AG09309 (cell line): ENCODE data around the gene CDC42BPG.

Experiments
- DNase-seq: peaks from one replicate; pipeline ENCODE4 v3.0.0-alpha.2; 2010; ENCODE audit warnings: low read depth
- H3K4me3 ChIP-seq: 2 replicates; pipeline ENCODE4 v1.5.1; 2011; ENCODE audit warnings: mild to moderate bottlenecking, low read depth, low read length, moderate library complexity; ENCODE audit not compliant: control insufficient read depth
- CTCF ChIP-seq: IDR thresholded peaks from 2 replicates; pipeline ENCODE4 v1.5.1; 2011; ENCODE audit warnings: mild to moderate bottlenecking, low read depth, low read length, inconsistent platforms; ENCODE audit not compliant: insufficient read depth, control insufficient read depth; ENCODE audit errors: missing control alignments

CDC42BPG gene

GRCh38 chr11:64813826-64814225, 30.6 kb downstream of the CDC42BPG start:
- TF ChIP-seq CTCF, result no peak
- no peak overlapping the region for H3K4me3 ChIP-seq

GRCh38 chr11:64810891-64811272, 33.6 kb downstream of the CDC42BPG start:
- TF ChIP-seq CTCF, result no peak

More at GRCh38 chr11:64813826-64814225, 30.6 kb downstream of the CDC42BPG start:
- no peak for DNase-seq

GRCh38 chr11:64810271-64810890, 34.1 kb downstream of the CDC42BPG start, which contains the start of gene MEN1:
Gene MEN1 (minus strand): TSS chr11:64810551. CDS start chr11:64810109, 442 bp downstream.
- peak; percentile 67 for DNase-seq
- peak within 1 kb of the TSS; percentile 60 for H3K4me3 ChIP-seq
- TF ChIP-seq CTCF, result no peak

More at GRCh38 chr11:64810891-64811272, 33.6 kb downstream of the CDC42BPG start:
- peak overlapping the region; percentile 18 for H3K4me3 ChIP-seq
- DNase-seq, result no peak

GRCh38 chr11:64809781-64810241, 34.6 kb downstream of the CDC42BPG start:
- H3K4me3 ChIP-seq, result peak overlapping the region; percentile 60
- DNase-seq, result no peak
- no peak for TF ChIP-seq CTCF

- no peak for TF ChIP-seq CTCF
- H3K4me3 ChIP-seq, result no peak overlapping the region
- no peak for DNase-seq
Measured at GRCh38 chr11:64805481-64805880, 39.0 kb downstream of the CDC42BPG start.

GRCh38 chr11:64804346-64805210, 39.9 kb downstream of the CDC42BPG start:
- no peak for DNase-seq
- TF ChIP-seq CTCF, result no peak
- no peak overlapping the region for H3K4me3 ChIP-seq
